NOMO-1 treated with dmso at 0.1 percent for 144 hours (cell line): ENCODE results near the gene SLC43A1.

Experiments
- DNase-seq: peaks from one replicate; lab custom pipeline; 2025; ENCODE audit not compliant: unreplicated experiment; lab: John Stamatoyannopoulos, UW

The SLC43A1 gene

GRCh38 chr11:57479911-57480310 is 35.6 kb downstream of the SLC43A1 start:
- no peak for DNase-seq

DNA sequence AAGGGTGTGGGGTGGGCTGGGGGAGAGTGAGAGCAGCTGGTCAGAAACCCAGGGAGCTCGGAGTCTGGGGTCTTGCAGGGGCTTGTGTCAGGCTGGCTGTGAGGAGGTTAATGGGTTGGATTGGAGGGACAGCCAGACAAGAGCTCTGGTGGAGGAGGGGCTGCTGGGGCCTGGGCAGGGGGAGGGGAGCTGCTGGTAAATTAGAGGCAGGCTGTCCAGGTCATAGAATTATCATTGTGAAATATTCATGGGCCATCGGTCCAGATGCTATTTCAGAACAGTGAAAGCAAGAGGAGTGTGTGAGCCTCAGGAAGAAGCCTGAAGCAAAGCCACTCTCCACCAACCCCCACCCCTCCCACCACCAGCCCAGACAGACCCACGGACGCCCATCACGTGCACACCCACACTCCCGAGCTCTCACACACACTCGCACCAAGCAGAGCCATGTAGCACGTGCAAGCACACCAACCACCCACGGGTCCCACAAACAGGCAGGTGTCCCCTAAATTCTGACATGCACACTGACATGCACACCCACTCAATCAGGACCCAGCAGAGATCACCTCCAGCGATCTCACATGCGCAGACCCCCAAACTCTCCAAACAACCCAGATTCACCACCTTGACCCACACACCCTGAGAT is 36.4 kb downstream of the SLC43A1 start:
- DNase-seq, result no peak

- no peak for DNase-seq
These were observed 37.9 kb downstream of the SLC43A1 start for GRCh38 chr11:57477507-57478189.

DNA sequence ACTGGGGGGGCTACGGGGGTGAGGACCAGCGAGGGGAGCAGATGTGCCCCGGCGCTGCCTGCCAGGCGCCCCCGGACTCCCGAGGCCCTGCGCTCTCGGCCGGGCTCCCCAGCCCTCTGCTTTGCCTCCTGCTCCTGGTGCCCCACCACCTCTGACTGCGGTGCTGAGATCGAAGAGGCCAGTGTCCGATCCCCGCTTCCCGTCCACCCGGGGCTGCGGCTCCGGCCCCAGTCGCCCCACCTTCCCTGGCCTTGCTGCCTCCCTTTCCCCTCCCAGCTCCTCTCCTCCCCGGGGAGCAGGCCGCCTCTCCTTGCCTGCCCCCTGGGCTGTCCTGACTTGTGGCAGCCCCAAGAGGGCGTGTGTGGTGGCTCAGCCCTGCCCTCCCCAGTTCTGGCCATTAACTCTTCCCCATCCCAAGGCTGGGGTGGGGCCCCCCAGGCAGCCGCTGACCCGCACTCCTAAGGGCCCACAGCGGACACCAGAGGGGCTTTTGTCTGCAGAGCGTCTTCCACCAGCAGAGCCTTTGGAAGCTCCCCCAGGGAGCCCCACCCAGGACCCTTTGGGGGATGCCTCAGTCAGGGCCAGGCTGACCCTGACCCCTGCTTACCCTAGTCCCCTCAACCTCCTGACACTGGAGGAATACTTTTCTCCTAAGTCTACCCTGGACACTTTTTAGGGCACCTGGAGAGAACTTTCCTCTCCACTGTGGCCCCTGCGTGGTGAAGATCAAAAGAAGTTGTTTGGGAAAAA is 38.6 kb downstream of the SLC43A1 start:
- DNase-seq, result no peak

DNA sequence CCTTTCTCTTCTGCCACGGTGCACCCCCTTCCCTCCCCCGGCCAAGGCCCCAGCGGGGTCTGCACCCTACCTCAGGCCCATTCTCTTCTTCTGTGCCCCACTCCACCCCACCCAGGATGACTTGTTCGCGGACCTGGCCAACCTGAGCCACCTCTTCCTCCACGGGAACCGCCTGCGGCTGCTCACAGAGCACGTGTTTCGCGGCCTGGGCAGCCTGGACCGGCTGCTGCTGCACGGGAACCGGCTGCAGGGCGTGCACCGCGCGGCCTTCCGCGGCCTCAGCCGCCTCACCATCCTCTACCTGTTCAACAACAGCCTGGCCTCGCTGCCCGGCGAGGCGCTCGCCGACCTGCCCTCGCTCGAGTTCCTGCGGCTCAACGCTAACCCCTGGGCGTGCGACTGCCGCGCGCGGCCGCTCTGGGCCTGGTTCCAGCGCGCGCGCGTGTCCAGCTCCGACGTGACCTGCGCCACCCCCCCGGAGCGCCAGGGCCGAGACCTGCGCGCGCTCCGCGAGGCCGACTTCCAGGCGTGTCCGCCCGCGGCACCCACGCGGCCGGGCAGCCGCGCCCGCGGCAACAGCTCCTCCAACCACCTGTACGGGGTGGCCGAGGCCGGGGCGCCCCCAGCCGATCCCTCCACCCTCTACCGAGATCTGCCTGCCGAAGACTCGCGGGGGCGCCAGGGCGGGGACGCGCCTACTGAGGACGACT is 39.3 kb downstream of the SLC43A1 start:
- DNase-seq, result no peak

GRCh38 chr11:57475671-57476046 is 39.8 kb downstream of the SLC43A1 start:
- no peak for DNase-seq

- DNase-seq, result no peak
These were observed 40.3 kb downstream of the SLC43A1 start for GRCh38 chr11:57475191-57475590.

GRCh38 chr11:57474803-57475115 is 40.7 kb downstream of the SLC43A1 start:
- DNase-seq, result no peak

GRCh38 chr11:57474017-57474802 is 41.3 kb downstream of the SLC43A1 start:
- peak; percentile 62 for DNase-seq

DNA sequence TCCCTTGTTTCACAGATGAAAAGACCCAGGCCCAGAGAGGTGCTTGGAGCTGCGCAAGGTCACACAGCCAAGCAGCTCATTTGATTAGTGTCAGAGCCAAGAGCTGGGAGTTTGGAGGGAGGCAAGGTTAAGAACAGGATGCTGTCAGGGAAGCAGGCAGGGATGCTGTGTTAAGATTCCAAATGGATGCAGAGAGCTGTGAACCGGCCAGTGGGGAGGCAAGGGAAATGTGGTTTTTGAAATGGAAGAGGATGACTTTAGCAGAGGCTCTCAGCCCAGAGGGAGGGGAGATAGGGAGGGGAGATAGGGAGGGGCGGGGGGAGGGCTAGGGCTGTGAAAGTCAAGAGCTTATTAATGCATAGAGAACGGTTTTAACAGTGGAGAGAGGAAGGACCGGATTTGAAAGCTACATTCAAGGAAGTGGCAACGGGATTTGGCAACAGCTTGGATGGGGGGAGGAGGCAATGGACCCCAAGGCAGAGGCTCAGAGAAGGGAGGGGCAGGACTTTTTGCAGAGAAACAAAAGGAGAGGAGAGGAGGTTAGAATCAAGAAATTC is 42.1 kb downstream of the SLC43A1 start:
- DNase-seq, result peak; percentile 68

DNA sequence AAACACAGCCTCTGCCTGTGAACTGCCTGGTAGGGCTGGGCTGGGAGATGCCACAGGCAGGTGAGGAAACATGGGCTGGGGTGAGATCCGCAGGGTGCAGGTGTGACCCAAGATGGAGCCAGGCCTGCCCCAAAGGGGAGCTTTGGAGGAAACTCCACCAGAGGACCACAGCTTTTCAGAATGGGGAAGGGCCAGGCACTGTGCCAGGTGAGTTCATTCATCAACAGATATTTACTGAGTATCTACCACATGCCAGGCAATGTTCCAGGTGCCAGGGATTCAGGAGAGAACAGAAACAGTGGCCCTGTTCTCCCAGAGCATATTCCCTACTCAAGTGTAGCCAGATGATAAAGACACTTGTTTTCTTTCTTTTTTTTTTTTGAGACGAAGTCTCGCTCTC is 44.0 kb downstream of the SLC43A1 start:
- no peak for DNase-seq

GRCh38 chr11:57469268-57469667 is 46.2 kb downstream of the SLC43A1 start:
- DNase-seq, result no peak

GRCh38 chr11:57468276-57468675 is 47.2 kb downstream of the SLC43A1 start:
- DNase-seq, result no peak

GRCh38 chr11:57467508-57468157 is 47.9 kb downstream of the SLC43A1 start:
- no peak for DNase-seq

DNA sequence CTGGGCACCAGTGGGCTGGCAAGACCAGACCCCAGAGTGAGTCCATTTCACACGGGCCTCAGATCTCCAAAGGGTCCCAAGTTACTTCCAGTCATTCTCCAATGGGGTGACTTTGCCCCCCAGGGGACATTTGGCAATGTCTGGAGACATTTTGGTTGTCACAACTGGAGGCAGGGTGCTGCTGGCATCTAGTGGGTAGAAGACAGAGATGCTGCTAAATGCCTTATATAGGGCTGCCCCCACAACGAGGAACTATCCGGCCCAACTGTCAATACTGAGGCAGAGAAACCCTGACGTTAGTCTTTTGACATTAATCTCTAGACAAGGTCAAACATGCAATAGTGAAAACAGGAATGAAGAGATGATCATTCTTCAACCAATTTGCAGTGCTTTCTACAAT is 48.8 kb downstream of the SLC43A1 start:
- no peak for DNase-seq

DNA sequence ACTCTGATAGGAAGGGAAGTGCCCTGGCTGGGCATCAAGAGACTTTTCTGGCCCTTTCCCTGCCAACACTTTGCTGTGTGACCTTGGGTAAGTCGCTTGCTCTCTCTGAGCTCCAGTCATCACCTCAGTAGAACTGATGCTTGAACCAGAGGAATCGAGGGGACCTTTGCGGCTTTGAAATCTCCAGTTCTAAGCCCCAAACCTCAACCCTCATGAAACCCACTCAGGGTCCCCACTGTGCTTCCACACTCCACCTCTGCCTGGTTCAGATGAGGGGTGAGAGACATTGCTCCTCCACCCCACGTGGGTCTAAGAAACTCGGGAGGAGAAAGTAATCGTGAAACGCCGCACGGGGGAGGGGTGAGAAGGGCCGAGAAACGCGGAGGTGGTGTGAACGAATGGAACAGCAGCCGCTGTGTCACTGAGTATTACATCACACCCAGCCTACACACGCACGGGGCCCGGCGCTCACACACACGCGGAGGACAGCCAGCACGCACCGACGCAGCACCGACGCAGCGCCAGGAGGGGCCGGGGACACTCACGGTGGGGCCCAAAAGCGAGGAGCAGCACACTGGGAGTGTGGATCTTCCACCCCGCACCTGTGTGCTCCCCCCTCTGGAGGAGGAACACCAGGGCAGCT is 50.8 kb downstream of the SLC43A1 start:
- DNase-seq, result peak; percentile 41

DNA sequence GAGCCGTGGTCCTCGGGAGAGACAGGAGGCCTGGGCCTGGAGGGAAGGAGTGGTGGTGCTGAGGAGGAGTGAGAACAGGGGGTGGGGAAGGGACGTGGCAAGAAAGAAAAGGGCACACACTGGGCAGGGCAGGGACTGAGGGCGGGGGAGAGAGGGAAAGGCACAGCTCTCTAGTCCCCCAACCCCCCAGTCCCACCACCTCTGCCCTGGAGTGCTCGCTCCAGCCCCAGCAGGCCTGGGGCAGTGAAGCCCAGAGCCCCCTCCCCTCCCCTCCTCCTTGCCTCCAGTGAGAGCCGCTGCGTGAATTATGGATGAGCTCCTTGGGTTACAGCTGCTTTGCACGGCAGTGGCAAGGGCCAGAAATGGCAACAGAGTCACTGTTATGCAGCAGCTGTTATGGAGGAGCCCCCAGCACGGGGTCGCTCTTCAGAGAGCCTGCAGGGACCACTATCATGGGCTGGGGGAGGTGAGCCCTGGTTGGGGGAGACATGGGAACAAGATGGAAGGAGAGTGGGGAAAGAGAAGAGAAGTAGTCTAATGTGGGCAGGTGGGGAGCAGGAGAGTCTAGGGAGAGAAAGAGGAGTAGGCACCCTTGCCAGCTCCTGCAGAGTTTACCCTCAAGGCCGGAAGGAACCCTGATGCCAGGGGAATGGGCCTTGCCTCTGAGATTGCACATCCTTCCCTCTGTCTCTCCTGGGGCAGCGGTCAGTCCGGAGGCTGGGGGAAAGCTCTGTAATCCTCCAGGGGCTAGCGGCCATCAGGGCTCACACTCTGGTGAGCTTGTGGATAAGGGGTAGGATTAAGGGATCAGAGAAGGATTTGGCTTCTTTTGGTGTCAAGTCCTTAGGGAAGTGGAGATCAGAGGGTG is 51.6 kb downstream of the SLC43A1 start:
- no peak for DNase-seq

DNA sequence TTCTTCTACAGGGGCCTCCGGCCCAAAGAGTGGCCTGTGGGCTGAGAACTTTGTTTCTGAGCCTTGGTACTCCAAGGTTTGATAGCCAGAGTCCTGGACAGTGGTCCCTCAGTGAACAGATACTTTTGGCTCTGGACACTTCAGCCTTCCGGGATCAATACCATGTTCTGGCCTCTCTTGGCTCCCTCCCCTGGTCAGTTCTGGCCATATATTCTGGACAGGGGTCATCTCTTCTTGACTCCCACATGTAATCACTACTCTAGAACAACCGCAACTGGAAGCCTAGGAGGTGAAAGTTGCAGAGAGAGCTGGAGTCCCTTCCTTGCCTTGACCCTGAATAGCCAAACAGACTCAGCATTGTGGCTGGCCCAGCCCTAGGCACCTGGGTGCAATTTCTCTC is 52.9 kb downstream of the SLC43A1 start:
- DNase-seq, result no peak
